ENCODE results near the gene SLC1A7.
"Not testable (repeated sequence)": the region's sequence is repeated elsewhere in the genome, so short reads cannot be mapped to it uniquely, and the experiment has no call there.

Gene SLC1A7

GRCh38 chr1:53188099-53188498 is 45.7 kb upstream of the SLC1A7 start:
- Histone ChIP-seq H3F3A (ENCODE audit: insufficient read depth) (no peaks in the 10 kb centered on the region), H3K4me2 (ENCODE audit: low read depth, low read length, poor library complexity, severe bottlenecking) (no peak overlapping the region), H3K4me3 (ENCODE audit: insufficient read depth, low read length, poor library complexity, severe bottlenecking) (no peak overlapping the region), H3K27ac (ENCODE audit: low read depth, low read length) (no peak overlapping the region), H2AFZ (ENCODE audit: low read depth, low read length, severe bottlenecking) (no peak overlapping the region), H3K27me3 (ENCODE audit: low read length) (no peaks in the 10 kb centered on the region), H3K9me2 (replicated peaks; ENCODE audit: insufficient read depth, low read length) (no peaks in the 10 kb centered on the region), H3K9ac (ENCODE audit: low read length) (no peak overlapping the region), H3K9me3 (ENCODE audit: insufficient read depth, low read length) (no peaks in the 10 kb centered on the region), H4K20me1 (ENCODE audit: low read depth, low read length) (no peaks in the 10 kb centered on the region), H3K79me2 (ENCODE audit: insufficient read depth, low read length) (no peaks in the 10 kb centered on the region), H3K36me3 (ENCODE audit: low read length) (no peaks in the 10 kb centered on the region)
- TF ChIP-seq CTCF (IDR thresholded peaks at IDR 0.05; ENCODE audit: insufficient read depth, low read length, poor library complexity, severe bottlenecking) (no peak), EZH2phosphoT487 (conservative IDR thresholded peaks at IDR 0.05; ENCODE audit: low read length) (no peak)

GRCh38 chr1:53187401-53187800 is 45.0 kb upstream of the SLC1A7 start:
- H3K4me2 ChIP-seq (ENCODE audit: low read depth, low read length, poor library complexity, severe bottlenecking) = no peak overlapping the region
- H4K20me1 ChIP-seq (ENCODE audit: low read depth, low read length) = no peaks in the 10 kb centered on the region
- TF ChIP-seq CTCF (IDR thresholded peaks at IDR 0.05; ENCODE audit: insufficient read depth, low read length, poor library complexity, severe bottlenecking) (no peak), EZH2phosphoT487 (conservative IDR thresholded peaks at IDR 0.05; ENCODE audit: low read length) (no peak)
- H3F3A ChIP-seq (ENCODE audit: insufficient read depth) = no peaks in the 10 kb centered on the region
- H3K9ac ChIP-seq (ENCODE audit: low read length) = no peak overlapping the region
- H3K79me2 ChIP-seq (ENCODE audit: insufficient read depth, low read length) = no peaks in the 10 kb centered on the region
- H3K9me2 ChIP-seq (replicated peaks; ENCODE audit: insufficient read depth, low read length) = no peaks in the 10 kb centered on the region
- H2AFZ ChIP-seq (ENCODE audit: low read depth, low read length, severe bottlenecking) = no peak overlapping the region
- no peak overlapping the region for H3K27ac ChIP-seq (ENCODE audit: low read depth, low read length)
- H3K9me3 ChIP-seq (ENCODE audit: insufficient read depth, low read length) = no peaks in the 10 kb centered on the region
- H3K27me3 ChIP-seq (ENCODE audit: low read length) = no peaks in the 10 kb centered on the region
- H3K4me3 ChIP-seq (ENCODE audit: insufficient read depth, low read length, poor library complexity, severe bottlenecking) = no peak overlapping the region
- H3K36me3 ChIP-seq (ENCODE audit: low read length) = no peaks in the 10 kb centered on the region

GRCh38 chr1:53186533-53186932 is 44.1 kb upstream of the SLC1A7 start:
- Histone ChIP-seq H3K9ac (ENCODE audit: low read length) (no peak overlapping the region), H3K27ac (ENCODE audit: low read depth, low read length) (no peak overlapping the region), H3K36me3 (ENCODE audit: low read length) (no peaks in the 10 kb centered on the region), H3K4me3 (ENCODE audit: insufficient read depth, low read length, poor library complexity, severe bottlenecking) (no peak overlapping the region), H3F3A (ENCODE audit: insufficient read depth) (no peaks in the 10 kb centered on the region), H3K27me3 (ENCODE audit: low read length) (no peaks in the 10 kb centered on the region), H3K9me3 (ENCODE audit: insufficient read depth, low read length) (no peaks in the 10 kb centered on the region), H3K79me2 (ENCODE audit: insufficient read depth, low read length) (no peaks in the 10 kb centered on the region), H2AFZ (ENCODE audit: low read depth, low read length, severe bottlenecking) (no peak overlapping the region), H3K4me2 (ENCODE audit: low read depth, low read length, poor library complexity, severe bottlenecking) (no peak overlapping the region), H3K9me2 (replicated peaks; ENCODE audit: insufficient read depth, low read length) (no peaks in the 10 kb centered on the region), H4K20me1 (ENCODE audit: low read depth, low read length) (no peaks in the 10 kb centered on the region)
- TF ChIP-seq CTCF (IDR thresholded peaks at IDR 0.05; ENCODE audit: insufficient read depth, low read length, poor library complexity, severe bottlenecking) (no peak), EZH2phosphoT487 (conservative IDR thresholded peaks at IDR 0.05; ENCODE audit: low read length) (no peak)

- H3K27ac ChIP-seq (ENCODE audit: low read depth, low read length); H3K4me2 ChIP-seq (ENCODE audit: low read depth, low read length, poor library complexity, severe bottlenecking); H3K9me2 ChIP-seq (replicated peaks; ENCODE audit: insufficient read depth, low read length); H3K36me3 ChIP-seq (ENCODE audit: low read length); H4K20me1 ChIP-seq (ENCODE audit: low read depth, low read length); H3K27me3 ChIP-seq (ENCODE audit: low read length); H2AFZ ChIP-seq (ENCODE audit: low read depth, low read length, severe bottlenecking); H3K9ac ChIP-seq (ENCODE audit: low read length); H3K9me3 ChIP-seq (ENCODE audit: insufficient read depth, low read length); H3K79me2 ChIP-seq (ENCODE audit: insufficient read depth, low read length); H3F3A ChIP-seq (ENCODE audit: insufficient read depth); H3K4me3 ChIP-seq (ENCODE audit: insufficient read depth, low read length, poor library complexity, severe bottlenecking): not testable (repeated sequence)
These were observed 43.5 kb upstream of the SLC1A7 start for GRCh38 chr1:53185955-53186297.
